GM20000 (cell line): ENCODE measurements around the gene GSG1.

Source experiments
- DNase-seq: peaks from one replicate; pipeline ENCODE4 v3.0.0; 2012; ENCODE audit warnings: low spot score
- CTCF ChIP-seq: IDR thresholded peaks from 2 replicates; pipeline ENCODE4 v1.5.1; 2012; ENCODE audit warnings: mild to moderate bottlenecking, control low read depth; ENCODE audit errors: extremely low read depth, missing control alignments

GSG1 gene

GRCh38 chr12:13052421-13052820 is 51.0 kb downstream of the GSG1 start:
- no peak for DNase-seq
- no peak for TF ChIP-seq CTCF

DNA sequence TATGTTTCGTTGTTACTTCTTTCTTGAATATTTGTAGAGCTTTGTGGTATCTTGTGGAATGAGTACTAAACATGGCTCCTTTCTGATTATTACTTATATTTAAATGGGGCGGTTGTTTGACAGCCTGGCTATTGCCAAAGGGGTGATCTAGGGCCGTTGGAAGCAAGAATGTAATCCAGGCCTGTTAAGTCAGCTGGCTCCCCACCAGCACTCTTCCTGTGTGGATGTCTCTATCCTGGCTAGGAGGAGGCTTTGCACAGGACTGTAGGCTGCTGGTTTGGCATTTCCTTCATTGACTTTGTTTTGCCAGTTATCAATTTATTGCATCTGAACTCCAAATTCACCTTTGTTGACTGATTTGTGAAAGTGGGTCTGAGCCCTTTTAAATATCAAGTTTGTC is 53.7 kb downstream of the GSG1 start:
- TF ChIP-seq CTCF = no peak
- no peak for DNase-seq

- TF ChIP-seq CTCF = no peak
- DNase-seq = peak; percentile 41
Observed at GRCh38 chr12:13046964-13047363, 56.5 kb downstream of the GSG1 start.

GRCh38 chr12:13045816-13046215 is 57.7 kb downstream of the GSG1 start:
- no peak for TF ChIP-seq CTCF
- DNase-seq = no peak

- no peak for TF ChIP-seq CTCF
- DNase-seq = no peak
Observed at GRCh38 chr12:13044906-13045299, 58.6 kb downstream of the GSG1 start.

DNA sequence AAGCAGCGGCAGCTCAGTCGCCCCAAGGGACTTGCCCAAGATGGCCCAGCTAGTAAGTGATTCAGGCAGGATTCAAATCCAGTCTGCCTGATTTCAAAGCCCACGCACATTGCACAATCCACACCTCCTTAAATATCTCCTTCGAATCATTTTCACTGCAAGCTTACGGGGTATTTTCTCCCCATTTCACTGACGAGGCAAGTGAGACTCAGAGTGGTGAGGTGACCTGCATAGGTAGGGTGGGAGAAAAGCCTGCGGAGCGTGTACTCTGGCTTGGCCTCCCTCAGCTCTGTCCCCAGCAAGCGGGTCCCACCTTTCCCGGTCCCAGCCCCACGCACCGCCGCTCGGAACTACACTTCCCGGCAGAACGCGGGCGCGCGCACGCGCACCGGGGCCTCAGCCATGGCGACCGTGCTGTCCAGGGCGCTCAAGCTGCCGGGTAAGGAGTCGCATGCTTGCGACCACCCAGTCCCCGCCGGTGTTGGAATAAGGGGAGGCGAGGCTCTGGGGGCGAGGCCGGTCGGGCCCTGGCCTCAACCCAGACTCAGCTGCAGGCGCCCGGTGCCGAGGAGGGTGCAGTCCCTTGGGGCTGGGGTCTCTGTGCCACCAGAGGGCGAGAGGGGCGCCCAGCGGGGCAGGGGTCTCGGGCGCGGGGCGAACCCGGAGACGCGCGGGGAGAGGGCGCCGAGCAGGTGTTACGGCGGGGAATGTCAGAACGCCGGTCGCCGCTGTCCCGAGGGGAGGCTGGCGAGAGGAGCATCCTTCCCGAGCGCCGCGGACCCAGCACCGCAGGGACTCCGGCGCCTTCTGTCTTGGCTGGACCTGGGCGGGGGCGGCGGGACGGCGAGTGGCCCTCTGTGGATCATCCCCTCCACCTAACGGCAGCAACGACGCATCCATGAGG is 59.2 kb downstream of the GSG1 start, which contains the start of gene FAM234B:
TSS of gene FAM234B (plus strand) at position 380 of the 904 bp plus-strand sequence. CDS start at position 403, 23 bp downstream.
- TF ChIP-seq CTCF = no peak
- peak; percentile 88 for DNase-seq

- no peak for DNase-seq
- no peak for TF ChIP-seq CTCF
Observed at GRCh38 chr12:13042666-13043230, 60.7 kb downstream of the GSG1 start.
